ENCODE data around the gene RAB39B.

The RAB39B gene

GRCh38 chrX:155215443-155216178, 48.7 kb downstream of the RAB39B start:
- no peak for DNase-seq (ENCODE audit: low spot score)

DNA sequence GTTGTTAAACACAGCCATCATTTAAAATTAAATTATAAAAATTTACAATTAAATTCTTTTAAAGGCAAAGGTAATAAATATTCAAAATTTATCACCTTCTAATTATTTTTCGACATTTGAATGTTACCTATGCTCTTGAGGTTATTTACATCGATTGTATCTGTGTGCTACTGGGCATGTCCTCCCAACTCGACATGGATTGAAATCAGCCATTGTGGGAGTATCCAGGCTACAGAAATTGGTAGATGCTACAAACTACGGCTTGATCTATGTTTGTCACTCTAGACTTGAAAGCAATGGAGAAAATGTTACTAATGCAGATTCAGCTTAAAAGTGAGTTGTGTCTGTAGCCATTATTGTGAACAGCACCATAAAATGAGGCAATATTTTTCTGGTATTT, 50.6 kb downstream of the RAB39B start:
- no peak for DNase-seq (ENCODE audit: low spot score)

- DNase-seq (ENCODE audit: low spot score), result no peak
Observed at GRCh38 chrX:155211208-155211607, 53.1 kb downstream of the RAB39B start.

Measured in left forelimb (tissue), 1 donor.